ENCODE measurements around the gene CAMK2G. TPM values are rescaled to one million over a fixed set of nuclear protein-coding genes. Genes with fewer than 3 reads are reported as not detected.

The CAMK2G gene
- total RNA-seq, 1 donor from 2014 or later: 24.9 TPM

- H3K36me3 Mint-ChIP-seq: peaks cover 4% of the 10 kb centered on the region
- H3K27me3 Mint-ChIP-seq: peaks cover 31% of the 10 kb centered on the region
- no peak for DNase-seq (ENCODE audit: extremely low spot score, unreplicated experiment)
- no peak overlapping the region for H3K27ac Mint-ChIP-seq
- H3K9me3 Mint-ChIP-seq: no peaks in the 10 kb centered on the region
- TF ChIP-seq, protein P1, sequence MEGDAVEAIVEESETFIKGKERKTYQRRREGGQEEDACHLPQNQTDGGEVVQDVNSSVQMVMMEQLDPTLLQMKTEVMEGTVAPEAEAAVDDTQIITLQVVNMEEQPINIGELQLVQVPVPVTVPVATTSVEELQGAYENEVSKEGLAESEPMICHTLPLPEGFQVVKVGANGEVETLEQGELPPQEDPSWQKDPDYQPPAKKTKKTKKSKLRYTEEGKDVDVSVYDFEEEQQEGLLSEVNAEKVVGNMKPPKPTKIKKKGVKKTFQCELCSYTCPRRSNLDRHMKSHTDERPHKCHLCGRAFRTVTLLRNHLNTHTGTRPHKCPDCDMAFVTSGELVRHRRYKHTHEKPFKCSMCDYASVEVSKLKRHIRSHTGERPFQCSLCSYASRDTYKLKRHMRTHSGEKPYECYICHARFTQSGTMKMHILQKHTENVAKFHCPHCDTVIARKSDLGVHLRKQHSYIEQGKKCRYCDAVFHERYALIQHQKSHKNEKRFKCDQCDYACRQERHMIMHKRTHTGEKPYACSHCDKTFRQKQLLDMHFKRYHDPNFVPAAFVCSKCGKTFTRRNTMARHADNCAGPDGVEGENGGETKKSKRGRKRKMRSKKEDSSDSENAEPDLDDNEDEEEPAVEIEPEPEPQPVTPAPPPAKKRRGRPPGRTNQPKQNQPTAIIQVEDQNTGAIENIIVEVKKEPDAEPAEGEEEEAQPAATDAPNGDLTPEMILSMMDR (conservative IDR thresholded peaks at IDR 0.05): no peak
- no peak overlapping the region for H3K4me3 Mint-ChIP-seq
- peaks cover 18% of the 10 kb centered on the region for H3K4me1 Mint-ChIP-seq (ENCODE audit: unreplicated experiment)
Measured at GRCh38 chr10:73917566-73918305, 43.4 kb upstream of the CAMK2G start.

DNA sequence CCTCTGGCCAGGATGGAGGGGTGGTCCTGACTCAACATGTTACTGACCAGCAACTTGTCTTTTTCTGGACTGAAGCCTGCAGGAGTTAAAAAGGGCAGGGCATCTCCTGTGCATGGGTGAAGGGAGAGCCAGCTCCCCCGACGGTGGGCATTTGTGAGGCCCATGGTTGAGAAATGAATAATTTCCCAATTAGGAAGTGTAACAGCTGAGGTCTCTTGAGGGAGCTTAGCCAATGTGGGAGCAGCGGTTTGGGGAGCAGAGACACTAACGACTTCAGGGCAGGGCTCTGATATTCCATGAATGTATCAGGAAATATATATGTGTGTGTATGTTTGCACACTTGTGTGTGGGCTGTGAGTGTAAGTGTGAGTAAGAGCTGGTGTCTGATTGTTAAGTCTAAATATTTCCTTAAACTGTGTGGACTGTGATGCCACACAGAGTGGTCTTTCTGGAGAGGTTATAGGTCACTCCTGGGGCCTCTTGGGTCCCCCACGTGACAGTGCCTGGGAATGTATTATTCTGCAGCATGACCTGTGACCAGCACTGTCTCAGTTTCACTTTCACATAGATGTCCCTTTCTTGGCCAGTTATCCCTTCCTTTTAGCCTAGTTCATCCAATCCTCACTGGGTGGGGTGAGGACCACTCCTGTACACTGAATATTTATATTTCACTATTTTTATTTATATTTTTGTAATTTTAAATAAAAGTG is 42.6 kb upstream of the CAMK2G start:
- DNase-seq (ENCODE audit: extremely low spot score, unreplicated experiment): no peak
- peaks cover 18% of the 10 kb centered on the region for H3K4me1 Mint-ChIP-seq (ENCODE audit: unreplicated experiment)
- H3K4me3 Mint-ChIP-seq: no peak overlapping the region
- peaks cover 39% of the 10 kb centered on the region for H3K27me3 Mint-ChIP-seq
- no peak overlapping the region for H3K27ac Mint-ChIP-seq
- peaks cover 4% of the 10 kb centered on the region for H3K36me3 Mint-ChIP-seq
- TF ChIP-seq, protein P1 (conservative IDR thresholded peaks at IDR 0.05): no peak
- no peaks in the 10 kb centered on the region for H3K9me3 Mint-ChIP-seq

- Mint-ChIP-seq H3K27ac (peak overlapping the region; percentile 28), H3K36me3 (peaks cover 4% of the 10 kb centered on the region), H3K4me3 (peak overlapping the region; percentile 33), H3K27me3 (peaks cover 51% of the 10 kb centered on the region), H3K4me1 (ENCODE audit: unreplicated experiment) (peaks cover 21% of the 10 kb centered on the region), H3K9me3 (no peaks in the 10 kb centered on the region)
- DNase-seq (ENCODE audit: extremely low spot score, unreplicated experiment): no peak
- TF ChIP-seq, protein P1 (conservative IDR thresholded peaks at IDR 0.05): no peak
Measured at GRCh38 chr10:73915206-73915851, 41.0 kb upstream of the CAMK2G start.

GRCh38 chr10:73914036-73914435 is 39.7 kb upstream of the CAMK2G start:
- H3K36me3 Mint-ChIP-seq: peaks cover 4% of the 10 kb centered on the region
- no peak overlapping the region for H3K27ac Mint-ChIP-seq
- DNase-seq (ENCODE audit: extremely low spot score, unreplicated experiment): no peak
- peaks cover 19% of the 10 kb centered on the region for H3K4me1 Mint-ChIP-seq (ENCODE audit: unreplicated experiment)
- peaks cover 60% of the 10 kb centered on the region for H3K27me3 Mint-ChIP-seq
- no peak overlapping the region for H3K4me3 Mint-ChIP-seq
- TF ChIP-seq, protein P1 (conservative IDR thresholded peaks at IDR 0.05): no peak
- no peaks in the 10 kb centered on the region for H3K9me3 Mint-ChIP-seq

DNA sequence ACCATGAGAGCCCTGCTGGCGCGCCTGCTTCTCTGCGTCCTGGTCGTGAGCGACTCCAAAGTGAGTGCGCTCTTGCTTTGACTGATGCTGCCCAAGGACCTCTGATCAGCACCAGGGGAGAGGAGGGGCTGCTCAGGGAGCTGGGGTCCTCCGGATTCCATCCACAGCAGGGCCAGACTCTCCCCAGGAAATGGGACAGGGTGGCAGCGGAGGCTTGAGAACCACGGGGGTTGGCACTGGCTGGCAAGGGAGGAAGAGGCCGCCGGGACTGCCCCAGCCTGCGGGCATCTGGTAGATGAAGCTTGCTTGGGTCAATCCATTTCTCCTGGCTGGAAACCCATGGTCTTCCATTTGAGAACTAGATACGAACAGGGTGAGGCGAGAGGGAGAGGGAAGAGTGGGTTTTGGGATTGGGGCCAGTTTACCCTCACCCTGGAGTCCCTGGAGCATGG is 37.2 kb upstream of the CAMK2G start:
- peak overlapping the region; percentile 75 for H3K27ac Mint-ChIP-seq
- no peak for DNase-seq (ENCODE audit: extremely low spot score, unreplicated experiment)
- peak overlapping the region; percentile 95 for H3K4me3 Mint-ChIP-seq
- TF ChIP-seq, protein P1 (conservative IDR thresholded peaks at IDR 0.05): no peak
- H3K36me3 Mint-ChIP-seq: peaks cover 4% of the 10 kb centered on the region
- H3K4me1 Mint-ChIP-seq (ENCODE audit: unreplicated experiment): peaks cover 25% of the 10 kb centered on the region
- peaks cover 72% of the 10 kb centered on the region for H3K27me3 Mint-ChIP-seq
- H3K9me3 Mint-ChIP-seq: no peaks in the 10 kb centered on the region
